Coronary artery (tissue), 2 donors: ENCODE measurements around the gene NPSR1.

ENCODE experiments used
- DNase-seq: peaks from one replicate; pipeline ENCODE4 v3.0.0-alpha.2; 2017; ENCODE audit warnings: low spot score
- H3K27ac ChIP-seq, 2 donors: fragments of 200-600 bp; sonication (generic); one replicate each; pipeline ENCODE4 v1.5.1; 2016 to 2019
- H3K4me3 ChIP-seq: fragments of 200-600 bp; sonication (generic); 2 replicates; pipeline ENCODE4 v1.5.1; 2016; ENCODE audit warnings: mild to moderate bottlenecking, moderate library complexity
- TF ChIP-seq, protein P1 (sequence below): fragments of 200-600 bp; sonication (generic); IDR thresholded peaks from one replicate; pipeline ENCODE4 v1.5.1; 2019; ENCODE audit warnings: antibody characterized with exemption

NPSR1 gene

GRCh38 chr7:34734771-34735170, 76.8 kb downstream of the NPSR1 start:
- H3K4me3 ChIP-seq, result no peak overlapping the region
- DNase-seq, result no peak
- no peak overlapping the region for H3K27ac ChIP-seq
- TF ChIP-seq, protein P1, sequence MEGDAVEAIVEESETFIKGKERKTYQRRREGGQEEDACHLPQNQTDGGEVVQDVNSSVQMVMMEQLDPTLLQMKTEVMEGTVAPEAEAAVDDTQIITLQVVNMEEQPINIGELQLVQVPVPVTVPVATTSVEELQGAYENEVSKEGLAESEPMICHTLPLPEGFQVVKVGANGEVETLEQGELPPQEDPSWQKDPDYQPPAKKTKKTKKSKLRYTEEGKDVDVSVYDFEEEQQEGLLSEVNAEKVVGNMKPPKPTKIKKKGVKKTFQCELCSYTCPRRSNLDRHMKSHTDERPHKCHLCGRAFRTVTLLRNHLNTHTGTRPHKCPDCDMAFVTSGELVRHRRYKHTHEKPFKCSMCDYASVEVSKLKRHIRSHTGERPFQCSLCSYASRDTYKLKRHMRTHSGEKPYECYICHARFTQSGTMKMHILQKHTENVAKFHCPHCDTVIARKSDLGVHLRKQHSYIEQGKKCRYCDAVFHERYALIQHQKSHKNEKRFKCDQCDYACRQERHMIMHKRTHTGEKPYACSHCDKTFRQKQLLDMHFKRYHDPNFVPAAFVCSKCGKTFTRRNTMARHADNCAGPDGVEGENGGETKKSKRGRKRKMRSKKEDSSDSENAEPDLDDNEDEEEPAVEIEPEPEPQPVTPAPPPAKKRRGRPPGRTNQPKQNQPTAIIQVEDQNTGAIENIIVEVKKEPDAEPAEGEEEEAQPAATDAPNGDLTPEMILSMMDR, result no peak

DNA sequence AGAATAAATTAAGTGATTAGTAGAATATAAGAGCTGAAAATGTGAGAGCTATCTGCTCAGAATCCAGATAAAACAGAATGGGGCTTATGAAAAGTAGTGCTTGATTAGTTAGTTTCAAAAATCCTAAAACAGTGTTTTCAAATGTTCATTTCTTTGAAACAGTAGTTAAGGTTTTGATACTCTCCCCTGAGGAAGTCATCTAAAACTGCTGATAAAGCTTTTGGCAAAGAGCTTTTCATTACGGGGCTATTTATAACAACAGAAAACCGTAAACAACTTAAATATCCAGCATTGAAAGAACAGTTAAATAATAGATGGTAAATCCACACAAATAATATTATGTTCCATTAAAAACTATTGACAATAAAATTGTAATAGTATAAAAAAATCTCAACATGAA, 77.5 kb downstream of the NPSR1 start:
- TF ChIP-seq, protein P1, result no peak
- no peak for DNase-seq
- H3K4me3 ChIP-seq, result no peak overlapping the region
- H3K27ac ChIP-seq, result no peak overlapping the region

DNA sequence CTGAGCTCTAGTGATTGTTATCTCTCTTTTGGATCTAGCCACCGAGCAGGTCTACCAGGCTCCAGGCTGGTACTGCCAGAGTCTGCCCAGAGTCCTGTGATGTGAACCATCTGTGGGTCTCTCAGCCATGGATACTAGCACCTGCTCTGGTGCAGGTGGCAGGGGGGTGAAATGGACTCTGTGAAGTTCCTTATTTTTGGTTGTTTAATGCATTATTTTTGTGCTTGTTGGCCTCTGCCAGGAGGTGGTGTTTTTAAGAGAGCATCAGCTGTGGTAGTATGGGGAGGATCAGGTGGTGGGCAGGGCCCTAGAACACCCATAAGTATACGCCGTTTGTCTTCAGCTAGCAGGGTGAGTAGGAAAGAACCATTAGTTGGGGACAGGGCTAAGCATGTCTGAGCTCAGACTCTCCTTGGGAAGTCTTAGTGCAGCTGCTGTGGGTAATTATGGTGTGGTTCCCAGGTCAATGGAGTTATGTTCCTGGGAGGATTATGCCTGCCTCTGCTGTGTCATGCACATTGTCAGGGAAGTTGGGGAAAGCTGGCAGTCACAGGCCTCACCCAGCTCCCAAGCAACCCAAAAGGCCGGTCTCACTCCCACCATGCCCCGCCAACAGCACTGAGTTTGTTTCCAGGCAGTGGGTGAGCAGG, 81.8 kb downstream of the NPSR1 start:
- Histone ChIP-seq H3K4me3 (no peak overlapping the region), H3K27ac (no peak overlapping the region)
- TF ChIP-seq, protein P1, result no peak
- no peak for DNase-seq

DNA sequence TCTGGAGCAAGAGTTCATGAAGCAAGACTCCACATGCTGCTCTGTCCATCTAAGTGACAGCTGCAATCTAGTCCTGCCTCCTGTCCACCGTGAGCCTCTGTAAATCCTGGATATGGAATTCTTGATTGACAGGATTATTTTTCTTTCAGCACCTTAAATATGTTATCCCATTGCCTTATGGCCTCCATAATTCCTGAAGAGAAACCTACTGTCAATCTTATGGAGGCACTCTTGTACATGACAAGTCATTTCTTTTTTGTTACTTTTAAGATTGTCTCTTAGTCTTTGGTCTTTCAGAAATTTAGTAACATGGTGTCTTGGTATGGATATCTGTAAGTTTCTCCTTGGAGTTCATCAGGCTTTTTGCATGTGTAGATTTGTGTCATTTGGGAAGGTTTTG, 82.8 kb downstream of the NPSR1 start:
- H3K4me3 ChIP-seq, result no peak overlapping the region
- TF ChIP-seq, protein P1, result no peak
- H3K27ac ChIP-seq, result no peak overlapping the region
- DNase-seq, result no peak

DNA sequence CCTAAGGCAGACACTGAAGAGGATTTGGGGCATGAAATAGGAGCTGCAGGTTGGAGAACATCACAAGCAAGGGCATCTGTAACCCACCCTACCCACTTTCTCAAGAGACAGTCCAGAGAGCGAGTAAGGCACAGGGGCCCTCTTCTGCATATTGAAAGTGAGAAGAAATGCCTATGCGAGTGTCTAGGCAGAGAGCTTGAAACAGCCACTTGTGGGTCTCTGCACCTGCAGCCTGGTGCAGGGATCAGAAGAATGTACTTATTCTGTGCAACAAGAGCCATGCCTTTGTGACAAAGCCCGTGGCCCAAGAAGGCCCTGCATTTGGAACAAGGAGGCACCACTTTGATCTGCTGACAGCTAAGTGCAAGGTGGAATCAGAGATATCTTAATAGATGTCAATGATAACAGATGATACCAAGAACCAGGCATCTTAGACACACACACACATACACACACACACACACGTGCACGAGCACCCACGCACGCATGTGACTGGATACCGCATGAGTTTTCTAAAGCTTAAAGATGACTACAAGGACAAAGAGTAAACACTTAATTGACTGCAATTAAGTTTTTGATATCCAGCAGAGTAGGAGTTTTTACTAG, 89.3 kb downstream of the NPSR1 start:
- no peak for DNase-seq
- Histone ChIP-seq H3K4me3 (no peak overlapping the region), H3K27ac (no peak overlapping the region)
- TF ChIP-seq, protein P1, result no peak

DNA sequence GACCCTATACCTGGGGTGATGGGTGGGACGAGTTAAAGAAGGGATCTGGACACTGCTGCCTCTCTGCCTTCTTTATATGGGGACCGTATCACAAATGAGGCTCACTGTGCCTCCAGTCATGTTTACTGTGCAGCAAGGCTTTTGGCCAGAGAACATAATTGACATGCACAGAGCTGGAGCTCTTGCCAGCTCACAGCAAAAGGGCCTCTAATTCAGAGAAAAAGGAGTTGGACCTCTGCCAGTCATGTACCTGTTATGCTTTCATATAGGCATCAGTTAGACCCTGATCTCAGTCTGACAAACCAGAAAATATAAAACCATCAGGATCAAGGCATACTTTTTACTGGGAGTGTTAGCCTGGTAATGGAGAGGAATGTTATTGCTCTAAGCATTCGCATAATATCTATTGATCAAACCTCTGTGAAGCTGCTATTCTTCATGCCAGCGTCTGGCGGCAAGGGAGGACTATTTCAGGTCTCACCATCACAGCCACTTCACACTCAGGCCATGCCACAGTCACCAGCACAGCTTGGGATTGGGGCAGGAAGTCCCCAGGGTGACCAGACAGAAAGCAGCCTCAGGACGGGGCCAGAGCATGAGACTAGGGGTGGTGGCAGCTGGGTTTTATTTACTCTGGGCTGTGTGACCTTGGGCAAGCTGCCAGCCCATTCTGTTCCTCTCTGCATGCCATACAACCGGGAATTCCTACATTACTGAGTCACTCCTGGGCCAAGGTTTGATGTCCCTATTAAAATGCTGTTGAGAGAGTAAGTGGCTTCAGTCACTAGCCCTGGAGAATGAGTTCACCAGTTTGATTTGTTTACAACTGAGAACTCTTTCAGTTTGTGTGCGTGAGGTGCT, 90.1 kb downstream of the NPSR1 start:
- no peak overlapping the region for H3K27ac ChIP-seq
- H3K4me3 ChIP-seq, result no peak overlapping the region
- TF ChIP-seq, protein P1, result no peak
- DNase-seq, result no peak
